Left ventricle myocardium inferior (tissue), 1 donor: Measurements from ENCODE around the gene CFAP46. TPM values are rescaled to one million over a fixed set of nuclear protein-coding genes. Genes with fewer than 3 reads are reported as not detected.

Experiments used
- DNase-seq: peaks from one replicate; pipeline ENCODE4 v3.0.0-alpha.2; 2020
- H3K27ac ChIP-seq: fragments of 200-600 bp; replicated peaks from 2 replicates; pipeline ENCODE4 v1.8.0; 2021
- H3K27me3 ChIP-seq: fragments of 200-600 bp; 2 replicates; pipeline ENCODE4 v1.8.0; 2021; ENCODE audit warnings: low read depth
- H3K36me3 ChIP-seq: fragments of 200-600 bp; 2 replicates; pipeline ENCODE4 v1.8.0; 2021
- H3K4me1 ChIP-seq: fragments of 200-600 bp; 2 replicates; pipeline ENCODE4 v1.8.0; 2021
- H3K4me3 ChIP-seq: fragments of 200-600 bp; 2 replicates; pipeline ENCODE4 v1.8.0; 2021; ENCODE audit warnings: mild to moderate bottlenecking, moderate library complexity
- H3K9me3 ChIP-seq: fragments of 200-600 bp; replicated peaks from 2 replicates; pipeline ENCODE4 v1.8.0; 2021
- intact Hi-C: fragments of 100-400 bp; cut with micrococcal nuclease; formaldehyde crosslinking; loops from one replicate; pipeline ENCODE4 v1.11.0; 2022
- total RNA-seq: library from RNA; stranded (reverse); fragmentation: NEBNext Ultra II Directional; extraction: Animal tissue kit (Norgen Biotek cat#: 25700); gene quantifications from one replicate; pipeline ENCODE4 v1.2.1, GENCODE V29; 2021
- TF ChIP-seq, protein P1 (sequence below): fragments of 200-600 bp; IDR thresholded peaks from 2 replicates; pipeline ENCODE4 v1.8.0; 2021; ENCODE audit warnings: antibody characterized with exemption, mild to moderate bottlenecking, borderline replicate concordance
- donor health status: DM: no; HTN: yes; CAD: no; lungs with severe emphysema.

CFAP46 gene
- total RNA-seq, 1 donor from 2014 or later, result 0.99 TPM

DNA sequence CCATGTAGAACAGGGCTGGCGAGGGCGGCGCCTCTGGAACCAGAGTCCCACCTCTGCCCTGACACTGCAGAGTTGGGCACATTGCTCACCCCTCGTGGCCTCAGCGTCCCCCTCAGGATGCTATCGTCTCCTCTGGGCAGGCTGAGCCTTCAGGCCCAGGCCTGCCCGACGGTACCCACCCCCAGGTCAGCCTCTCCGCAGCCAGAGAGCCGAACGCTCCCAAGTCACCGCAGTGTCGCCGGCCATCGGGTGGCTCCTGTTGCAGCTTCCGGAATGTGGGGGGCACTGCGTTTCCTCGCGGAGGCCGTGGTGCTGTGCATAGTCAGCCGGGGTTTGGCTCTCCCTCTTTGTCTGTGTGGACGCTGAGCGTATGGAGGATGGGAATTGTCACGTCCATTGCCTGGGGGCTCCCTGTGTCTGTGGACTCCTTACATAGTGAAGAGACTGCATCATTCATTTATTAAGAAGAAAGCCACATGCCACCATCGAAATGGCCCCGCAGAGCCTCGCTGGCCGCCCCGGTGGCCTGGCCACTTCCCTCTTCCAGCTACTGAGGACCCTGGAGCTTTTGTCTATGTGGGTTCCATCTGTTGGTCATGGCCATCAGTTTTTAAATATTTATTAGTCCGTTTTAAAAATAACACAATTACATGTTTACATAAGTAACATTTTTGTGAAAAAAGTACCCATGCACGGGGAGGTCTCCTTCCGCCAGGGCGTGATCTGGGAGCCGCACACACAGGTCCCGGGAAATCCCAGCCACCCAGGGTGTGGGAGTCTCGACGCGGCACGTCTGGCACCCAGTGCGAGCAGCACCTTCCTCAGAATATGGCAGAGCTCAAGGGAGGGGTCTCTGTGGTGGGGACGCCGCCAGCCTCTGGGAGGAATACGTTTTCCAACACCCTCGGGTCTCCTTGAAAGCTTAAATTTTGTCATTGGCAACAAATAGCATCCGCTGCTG is 172.0 kb downstream of the CFAP46 start:
- no peaks in the 10 kb centered on the region for H3K27me3 ChIP-seq
- no peak overlapping the region for H3K27ac ChIP-seq
- TF ChIP-seq, protein P1, sequence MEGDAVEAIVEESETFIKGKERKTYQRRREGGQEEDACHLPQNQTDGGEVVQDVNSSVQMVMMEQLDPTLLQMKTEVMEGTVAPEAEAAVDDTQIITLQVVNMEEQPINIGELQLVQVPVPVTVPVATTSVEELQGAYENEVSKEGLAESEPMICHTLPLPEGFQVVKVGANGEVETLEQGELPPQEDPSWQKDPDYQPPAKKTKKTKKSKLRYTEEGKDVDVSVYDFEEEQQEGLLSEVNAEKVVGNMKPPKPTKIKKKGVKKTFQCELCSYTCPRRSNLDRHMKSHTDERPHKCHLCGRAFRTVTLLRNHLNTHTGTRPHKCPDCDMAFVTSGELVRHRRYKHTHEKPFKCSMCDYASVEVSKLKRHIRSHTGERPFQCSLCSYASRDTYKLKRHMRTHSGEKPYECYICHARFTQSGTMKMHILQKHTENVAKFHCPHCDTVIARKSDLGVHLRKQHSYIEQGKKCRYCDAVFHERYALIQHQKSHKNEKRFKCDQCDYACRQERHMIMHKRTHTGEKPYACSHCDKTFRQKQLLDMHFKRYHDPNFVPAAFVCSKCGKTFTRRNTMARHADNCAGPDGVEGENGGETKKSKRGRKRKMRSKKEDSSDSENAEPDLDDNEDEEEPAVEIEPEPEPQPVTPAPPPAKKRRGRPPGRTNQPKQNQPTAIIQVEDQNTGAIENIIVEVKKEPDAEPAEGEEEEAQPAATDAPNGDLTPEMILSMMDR, result no peak
- no peaks in the 10 kb centered on the region for H3K4me1 ChIP-seq
- no peak overlapping the region for H3K4me3 ChIP-seq
- intact Hi-C loops, result no loop called here
- no peaks in the 10 kb centered on the region for H3K9me3 ChIP-seq
- DNase-seq, result no peak
- peaks cover 48% of the 10 kb centered on the region for H3K36me3 ChIP-seq

DNA sequence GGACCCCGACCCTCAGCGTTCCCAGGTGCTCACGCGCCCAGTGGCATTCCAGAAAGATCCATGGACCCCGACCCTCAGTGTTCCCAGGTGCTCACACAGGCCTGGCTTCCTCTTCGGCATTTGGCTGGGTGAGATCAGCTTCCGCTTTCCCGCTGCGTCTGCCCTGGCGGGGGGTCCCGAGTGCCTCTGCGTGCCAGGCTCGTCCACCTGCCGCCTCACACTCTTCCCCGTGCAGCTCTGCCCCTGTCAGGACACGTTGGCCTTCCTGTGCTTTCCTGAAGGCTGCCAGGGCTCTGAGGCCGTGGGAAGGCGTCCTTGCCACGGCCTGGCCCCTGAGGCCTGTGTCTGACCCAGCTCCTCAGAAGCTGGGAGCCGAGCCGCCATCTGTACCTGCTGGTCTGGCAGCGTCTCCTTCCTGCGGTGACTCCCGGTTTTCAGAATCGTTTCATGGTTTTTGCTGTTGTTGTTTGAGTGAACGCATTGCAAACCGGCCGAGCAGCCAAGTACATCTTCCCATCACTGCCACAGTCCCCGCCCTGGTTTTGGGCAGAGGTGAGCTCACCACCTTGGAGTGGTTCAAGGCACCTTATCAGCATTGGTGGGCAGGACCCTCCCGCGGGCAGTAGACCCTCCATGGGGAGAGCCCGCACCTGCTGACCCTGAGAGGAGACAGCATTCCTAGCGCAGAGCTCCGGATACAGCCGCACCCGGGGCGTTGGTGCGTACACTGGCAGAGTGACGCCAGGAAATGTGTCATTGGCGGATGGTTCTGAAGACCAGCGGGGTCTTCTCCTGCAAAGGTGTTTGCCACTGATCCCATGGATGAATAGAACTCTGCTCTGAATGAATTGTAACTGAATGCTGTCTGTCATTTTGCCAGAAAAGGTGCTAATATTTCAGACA is 173.8 kb downstream of the CFAP46 start:
- TF ChIP-seq, protein P1, result no peak
- no peak for DNase-seq
- H3K9me3 ChIP-seq, result no peaks in the 10 kb centered on the region
- no peak overlapping the region for H3K27ac ChIP-seq
- intact Hi-C loops, result no loop called here
- no peaks in the 10 kb centered on the region for H3K27me3 ChIP-seq
- H3K4me3 ChIP-seq, result no peak overlapping the region
- peaks cover 43% of the 10 kb centered on the region for H3K36me3 ChIP-seq
- H3K4me1 ChIP-seq, result no peaks in the 10 kb centered on the region

DNA sequence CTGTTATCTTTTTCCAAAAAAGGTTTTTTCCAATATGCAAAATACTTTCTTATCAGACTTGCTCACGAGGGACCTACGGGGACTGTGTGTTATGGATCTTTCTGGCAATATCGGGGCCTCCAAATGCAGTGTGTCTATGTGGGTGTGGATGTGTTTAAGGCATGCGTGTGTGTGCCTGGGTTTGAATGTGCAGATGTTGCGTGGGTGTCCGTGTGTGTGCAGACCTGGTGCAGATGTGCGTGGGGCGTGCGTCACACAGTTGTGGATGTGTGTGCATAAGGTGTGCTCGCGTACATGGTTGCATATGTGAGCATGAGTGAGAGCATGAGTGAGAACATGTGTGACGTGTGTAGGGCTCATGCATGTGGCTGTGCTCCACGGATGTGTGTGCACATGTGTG is 176.1 kb downstream of the CFAP46 start:
- H3K9me3 ChIP-seq, result peaks cover 4% of the 10 kb centered on the region
- TF ChIP-seq, protein P1, result no peak
- intact Hi-C loops, result no loop called here
- no peaks in the 10 kb centered on the region for H3K4me1 ChIP-seq
- no peak overlapping the region for H3K4me3 ChIP-seq
- peaks cover 36% of the 10 kb centered on the region for H3K36me3 ChIP-seq
- H3K27ac ChIP-seq, result no peak overlapping the region
- DNase-seq, result no peak
- no peaks in the 10 kb centered on the region for H3K27me3 ChIP-seq

DNA sequence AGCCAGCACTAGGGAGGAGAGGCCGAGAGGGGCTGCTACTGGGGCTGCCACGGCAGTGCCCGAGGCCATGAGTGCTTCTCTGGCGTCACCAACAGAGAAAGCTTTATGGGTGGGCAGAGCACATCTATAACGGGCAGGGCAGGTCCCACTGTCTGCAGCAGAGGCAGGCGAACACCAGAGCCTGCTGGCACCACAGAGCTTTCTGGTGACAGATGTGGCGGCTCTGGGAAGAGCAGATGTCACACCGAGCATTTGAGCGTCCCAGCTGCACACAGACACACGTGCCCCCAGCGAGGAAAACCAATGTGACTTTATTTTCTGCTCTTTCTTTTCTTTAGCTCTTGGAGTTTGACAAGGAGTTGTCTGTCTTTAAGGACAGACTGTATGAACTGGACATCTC is 176.9 kb downstream of the CFAP46 start:
- Histone ChIP-seq H3K9me3 (peaks cover 4% of the 10 kb centered on the region), H3K4me3 (no peak overlapping the region), H3K27me3 (no peaks in the 10 kb centered on the region), H3K27ac (no peak overlapping the region), H3K4me1 (no peaks in the 10 kb centered on the region), H3K36me3 (peaks cover 38% of the 10 kb centered on the region)
- DNase-seq, result no peak
- intact Hi-C loops, result no loop called here
- TF ChIP-seq, protein P1, result no peak

DNA sequence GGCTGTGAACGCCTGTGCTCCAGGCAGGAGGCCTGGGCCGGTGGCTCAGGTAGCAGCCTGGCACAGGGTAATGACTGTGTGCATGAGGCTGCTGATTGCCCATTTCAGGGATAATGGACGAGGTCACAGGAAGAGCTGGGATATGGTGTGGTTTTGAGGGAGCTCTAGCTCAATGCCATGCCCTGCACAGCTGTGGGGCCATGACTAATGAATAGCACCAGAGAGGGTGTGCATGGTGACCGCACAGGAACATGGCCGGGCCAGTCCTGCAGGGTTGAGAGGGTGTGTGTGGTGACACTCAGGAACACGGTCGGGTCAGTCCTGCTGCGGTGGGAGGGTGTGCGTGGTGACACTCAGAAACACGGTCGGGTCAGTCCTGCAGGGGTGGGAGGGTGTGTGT is 178.3 kb downstream of the CFAP46 start:
- no peak for DNase-seq
- Histone ChIP-seq H3K9me3 (peaks cover 4% of the 10 kb centered on the region), H3K4me3 (no peak overlapping the region), H3K36me3 (peaks cover 37% of the 10 kb centered on the region), H3K27ac (no peak overlapping the region), H3K27me3 (no peaks in the 10 kb centered on the region), H3K4me1 (no peaks in the 10 kb centered on the region)
- intact Hi-C loops, result no loop called here
- TF ChIP-seq, protein P1, result no peak
